Measurements from ENCODE around the gene ANKRD66. TPM values are rescaled to one million over a fixed set of nuclear protein-coding genes. Genes with fewer than 3 reads are reported as not detected.

Gene ANKRD66
- total RNA-seq, 1 experiment from 2014 or later: not detected

DNA sequence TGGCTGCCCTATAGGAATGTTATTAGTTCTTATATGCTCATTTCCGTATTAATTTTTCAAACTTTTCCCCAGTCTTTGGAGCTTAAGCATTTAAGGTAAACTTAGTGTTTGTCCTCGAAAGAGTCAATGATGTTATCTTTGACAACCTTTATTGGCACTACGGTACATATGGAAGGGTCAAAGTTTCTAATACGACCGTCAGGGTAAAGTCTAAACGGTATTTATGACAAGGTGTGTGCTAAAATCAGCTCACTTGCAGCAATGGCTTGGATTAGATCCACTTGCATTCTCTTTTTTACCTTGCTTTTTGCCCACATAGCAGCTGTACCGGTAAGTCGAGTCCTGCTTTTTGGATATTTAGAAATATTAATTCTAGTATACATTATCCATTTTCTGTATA is 46.4 kb downstream of the ANKRD66 start, which contains the start of gene MEP1A:
MEP1A (plus strand) TSS at position 252 of the 400 bp plus-strand sequence; CDS start at position 262, 10 bp downstream.
- Histone ChIP-seq H3K4me2 (ENCODE audit: low read length) (no peak within 1 kb of the TSS), H3K27me3 (ENCODE audit: insufficient read depth, low read length) (no peaks in the 10 kb centered on the region), H2AFZ (ENCODE audit: low read depth, low read length, poor library complexity, severe bottlenecking) (peak within 1 kb of the TSS; percentile 37), H4K20me1 (ENCODE audit: insufficient read depth) (no peaks in the 10 kb centered on the region), H3K36me3 (ENCODE audit: control insufficient read depth in 1 of 2, insufficient read depth in 2 of 2, low read length in 2 of 2) (no peaks in the 10 kb centered on the region), H3K9me3 (ENCODE audit: control insufficient read depth in 1 of 2, insufficient read depth in 1 of 2, low read depth in 1 of 2, low read length in 2 of 2) (no peaks in the 10 kb centered on the region), H3K9me2 (ENCODE audit: insufficient read depth) (no peaks in the 10 kb centered on the region), H3K27ac (ENCODE audit: low read depth, low read length) (no peak within 1 kb of the TSS), H3K79me2 (ENCODE audit: insufficient read depth, low read length) (no peaks in the 10 kb centered on the region), H3K4me3 (replicated peaks in 1 of 2; ENCODE audit: low read depth in 1 of 2, low read length in 2 of 2) (no peak within 1 kb of the TSS), H3K9ac (ENCODE audit: low read length) (no peak within 1 kb of the TSS), H3K4me1 (ENCODE audit: control insufficient read depth in 1 of 2, insufficient read depth in 2 of 2, low read length in 2 of 2) (peaks cover 0 to 2% of the 10 kb centered on the region in 2 experiments; a peak in 1 of 4 replicates)
- ATAC-seq (no peak), DNase-seq (ENCODE audit: low read depth, low spot score) (no peak)
- ChIA-PET RAD21 (ENCODE audit: low non-redundant PET in 1 of 2, low total read pairs in 2 of 2, uncharacterized antibody in 2 of 2, unreplicated experiment in 2 of 2) (no interaction called here), POLR2A (no interaction called here), CTCF (no interaction called here)
- intact Hi-C loops (cut with micrococcal nuclease): no loop called here
- no peak for TF ChIP-seq CEBPB (IDR thresholded peaks at IDR 0.05; ENCODE audit: low read depth)
- TF ChIP-seq YY1 (IDR thresholded peaks at IDR 0.05; ENCODE audit: extremely low read depth, insufficient replicate concordance, low read depth, low read length): no peak
- no peak for TF ChIP-seq SIN3A (IDR thresholded peaks at IDR 0.05; ENCODE audit: low read depth)
- no peak for TF ChIP-seq SP1 (IDR thresholded peaks at IDR 0.05; ENCODE audit: low read depth)
- TF ChIP-seq POLR2AphosphoS5 (IDR thresholded peaks at IDR 0.05; ENCODE audit: low read depth, low read length): no peak
- no peak for TF ChIP-seq TCF7L2 (IDR thresholded peaks at IDR 0.05; ENCODE audit: borderline replicate concordance, extremely low read depth, insufficient read depth, insufficient read length)
- TF ChIP-seq ELF1 (IDR thresholded peaks at IDR 0.05; ENCODE audit: borderline replicate concordance, low read depth): no peak
- TF ChIP-seq ATF3 (IDR thresholded peaks at IDR 0.05): no peak
- no peak for TF ChIP-seq SRF (IDR thresholded peaks at IDR 0.05; ENCODE audit: low read depth)
- TF ChIP-seq EZH2 (IDR thresholded peaks at IDR 0.05): no peak
- no peak for TF ChIP-seq POLR2A (IDR thresholded peaks at IDR 0.05; ENCODE audit: borderline replicate concordance, extremely low read depth, insufficient read depth, insufficient read length)
- TF ChIP-seq, protein P1, sequence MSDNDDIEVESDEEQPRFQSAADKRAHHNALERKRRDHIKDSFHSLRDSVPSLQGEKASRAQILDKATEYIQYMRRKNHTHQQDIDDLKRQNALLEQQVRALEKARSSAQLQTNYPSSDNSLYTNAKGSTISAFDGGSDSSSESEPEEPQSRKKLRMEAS (IDR thresholded peaks at IDR 0.05): no peak
- no peak for TF ChIP-seq FOSL1 (IDR thresholded peaks at IDR 0.05; ENCODE audit: low read depth)
- no peak for TF ChIP-seq JUND (IDR thresholded peaks at IDR 0.05)
- TF ChIP-seq ZNF274 (IDR thresholded peaks at IDR 0.05; ENCODE audit: low read depth, low read length): no peak
- TF ChIP-seq EGR1 (IDR thresholded peaks at IDR 0.05; ENCODE audit: low read depth): no peak
- BruUV-seq (replicated peaks): no TSS peak
